ENCODE data around the gene C1orf35. TPM values are rescaled to one million over a fixed set of nuclear protein-coding genes. Genes with fewer than 3 reads are reported as not detected.
"Not testable (repeated sequence)": the region's sequence is repeated elsewhere in the genome, so short reads cannot be mapped to it uniquely, and the experiment has no call there.

The C1orf35 gene
- total RNA-seq, 1 donor from 2014 or later, result 27.7 TPM

DNA sequence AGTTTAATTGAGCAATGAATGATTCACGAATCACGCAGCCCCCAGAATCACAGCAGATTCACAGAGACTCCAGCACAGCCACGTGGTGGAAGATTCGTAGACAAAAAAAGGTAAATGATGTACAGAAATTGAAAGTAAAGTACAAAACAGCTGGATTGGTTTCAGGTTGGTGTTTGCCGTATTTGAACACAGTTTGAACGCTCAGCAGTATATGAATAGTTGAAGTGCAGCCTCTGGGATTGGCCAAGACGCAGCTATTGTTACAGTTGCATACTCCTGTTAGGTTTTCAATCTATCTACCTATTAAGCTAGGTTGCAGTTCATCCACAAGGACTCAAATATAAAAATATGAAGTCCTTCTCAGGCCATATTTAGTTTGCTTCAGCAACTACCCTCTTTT is 9.0 kb upstream of the C1orf35 start:
- Mint-ChIP-seq H3K9me3 (peaks cover 3% of the 10 kb centered on the region), H3K4me3 (no peak overlapping the region), H3K27me3 (ENCODE audit: insufficient read depth) (peaks cover 3% of the 10 kb centered on the region), H3K27ac (no peak overlapping the region), H3K4me1 (ENCODE audit: low read depth) (peaks cover 24% of the 10 kb centered on the region), H3K36me3 (ENCODE audit: low read depth) (no peaks in the 10 kb centered on the region)
- intact Hi-C loops (cut with micrococcal nuclease), result no loop called here
- DNase-seq (ENCODE audit: low spot score), result no peak

DNA sequence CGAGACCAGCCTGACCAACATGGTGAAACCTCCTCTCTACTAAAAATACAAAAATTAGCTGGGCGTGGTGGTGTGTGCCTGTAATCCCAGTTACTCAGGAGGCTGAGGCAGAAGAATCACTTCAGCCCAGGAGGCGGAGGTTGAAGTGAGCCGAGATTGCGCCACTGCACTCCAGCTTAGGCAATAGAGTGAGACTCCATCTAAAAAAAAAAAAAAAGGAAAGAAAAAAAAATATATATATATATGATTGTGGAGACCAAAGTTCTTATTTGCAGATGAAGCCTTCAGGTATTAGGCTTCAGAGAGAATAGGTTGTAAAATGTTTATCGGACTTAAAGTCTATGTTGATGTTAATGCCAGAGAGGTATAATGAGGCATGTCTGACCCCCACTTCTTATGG is 8.2 kb upstream of the C1orf35 start:
- H3K36me3 Mint-ChIP-seq (ENCODE audit: low read depth); H3K27ac Mint-ChIP-seq; H3K27me3 Mint-ChIP-seq (ENCODE audit: insufficient read depth); H3K9me3 Mint-ChIP-seq; H3K4me3 Mint-ChIP-seq; DNase-seq (ENCODE audit: low spot score); intact Hi-C loops (cut with micrococcal nuclease): not testable (repeated sequence)
- peaks cover 24% of the 10 kb centered on the region for H3K4me1 Mint-ChIP-seq (ENCODE audit: low read depth)

DNA sequence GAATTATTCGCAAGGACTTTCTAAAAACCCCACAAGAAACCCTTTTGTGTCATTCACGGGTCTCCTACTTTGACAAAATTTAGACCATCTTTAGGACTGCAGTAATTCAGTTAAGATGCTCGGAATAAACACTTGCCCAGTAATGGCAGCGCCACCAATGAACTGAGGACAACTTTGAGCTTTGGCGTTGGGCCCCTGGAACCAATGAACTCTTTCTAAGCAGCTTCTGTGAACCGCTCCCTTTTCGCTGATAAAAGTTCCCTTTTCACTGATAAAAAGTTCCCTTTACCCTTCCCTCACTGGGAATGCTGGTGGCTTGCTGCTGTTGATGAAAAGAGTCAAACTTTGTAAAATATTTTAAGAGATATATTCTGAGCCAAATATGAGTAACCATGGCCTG is 7.4 kb upstream of the C1orf35 start:
- no peaks in the 10 kb centered on the region for H3K9me3 Mint-ChIP-seq
- no peak overlapping the region for H3K27ac Mint-ChIP-seq
- H3K4me1 Mint-ChIP-seq (ENCODE audit: low read depth), result peaks cover 24% of the 10 kb centered on the region
- intact Hi-C loops (cut with micrococcal nuclease), result no loop called here
- peaks cover 3% of the 10 kb centered on the region for H3K27me3 Mint-ChIP-seq (ENCODE audit: insufficient read depth)
- peaks cover 7% of the 10 kb centered on the region for H3K36me3 Mint-ChIP-seq (ENCODE audit: low read depth)
- peak overlapping the region; percentile 1 for H3K4me3 Mint-ChIP-seq
- DNase-seq (ENCODE audit: low spot score), result no peak

DNA sequence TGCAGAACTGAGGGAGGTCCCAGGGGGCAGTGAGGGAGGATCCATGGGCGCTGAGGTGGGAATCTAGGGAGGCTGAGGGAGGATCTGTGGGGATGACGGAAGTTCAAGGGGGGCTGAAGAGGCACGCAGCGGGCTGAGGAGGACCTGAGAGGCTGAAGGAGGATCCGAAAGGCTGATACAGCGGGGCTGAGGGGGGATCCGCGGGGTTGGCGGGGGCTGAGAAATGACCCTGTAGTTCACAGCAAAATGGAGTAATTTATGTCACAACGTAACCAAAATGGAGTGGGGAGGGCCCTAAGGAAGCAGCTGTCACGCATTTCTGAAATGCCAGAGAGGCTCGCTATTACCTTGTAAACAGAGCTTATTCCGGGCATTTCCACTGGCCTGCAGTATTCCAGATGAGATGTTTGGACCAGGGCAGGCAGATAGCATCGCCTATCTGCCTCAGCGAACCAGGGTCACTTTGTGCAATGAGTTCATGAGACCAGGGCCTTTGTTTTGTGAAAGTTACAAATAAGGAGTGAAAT is 6.9 kb upstream of the C1orf35 start:
- intact Hi-C loops (cut with micrococcal nuclease), result loop anchor here (1.0 to 5.0 kb wide), 12 partner anchors 21 to 568 kb away; partner anchors contain the start of gene ARF1
- H3K27me3 Mint-ChIP-seq (ENCODE audit: insufficient read depth), result peaks cover 3% of the 10 kb centered on the region
- DNase-seq (ENCODE audit: low spot score), result no peak
- no peaks in the 10 kb centered on the region for H3K9me3 Mint-ChIP-seq
- H3K4me1 Mint-ChIP-seq (ENCODE audit: low read depth), result peaks cover 24% of the 10 kb centered on the region
- H3K27ac Mint-ChIP-seq, result peak overlapping the region; percentile 89
- peaks cover 7% of the 10 kb centered on the region for H3K36me3 Mint-ChIP-seq (ENCODE audit: low read depth)
- peak overlapping the region; percentile 87 for H3K4me3 Mint-ChIP-seq

DNA sequence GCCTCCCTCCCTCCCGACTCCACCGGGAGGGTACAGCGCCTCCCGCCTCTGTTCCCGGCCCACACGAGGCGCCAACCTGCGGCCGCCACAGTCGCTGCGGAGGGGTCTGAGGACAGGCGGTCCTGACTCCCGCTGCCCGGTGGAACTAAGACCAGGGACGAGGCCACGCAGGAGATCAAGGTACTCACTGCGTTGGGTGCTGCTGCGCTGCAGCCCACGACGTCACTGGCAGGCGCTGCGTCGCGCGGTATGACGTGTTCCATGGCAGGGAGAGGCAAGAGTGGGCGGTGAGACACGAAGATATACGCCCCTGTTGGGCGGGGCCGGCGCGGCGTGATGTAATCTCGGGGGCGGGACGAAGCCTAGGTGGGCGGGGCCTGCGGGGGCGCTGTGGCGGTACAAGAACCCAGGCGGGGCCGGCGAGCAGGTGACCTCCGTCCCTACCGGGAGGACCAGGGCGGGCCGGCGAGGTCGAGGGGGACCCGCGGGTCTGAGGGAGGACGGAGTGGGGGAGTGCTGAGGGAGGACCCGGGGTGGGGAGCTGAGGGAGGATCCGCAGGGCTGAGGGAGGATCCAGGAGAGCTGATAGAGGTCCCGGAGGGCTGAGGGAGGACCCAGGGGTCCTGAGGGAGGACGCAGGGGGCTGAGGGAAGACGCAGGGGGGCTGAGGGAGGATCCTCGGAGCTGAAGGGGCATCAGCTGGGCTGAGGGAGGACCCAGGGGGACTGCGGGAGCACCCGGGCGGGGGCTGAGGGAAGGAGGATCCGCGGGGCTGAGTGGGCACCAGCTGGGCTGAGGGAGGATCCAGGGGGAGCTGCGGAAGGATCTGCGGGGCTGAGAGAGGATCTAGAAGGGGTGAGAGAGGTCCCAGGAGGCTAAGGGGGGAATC is 6.2 kb upstream of the C1orf35 start, which contains the start of gene MRPL55:
Gene MRPL55 (minus strand): TSS at position 227 of the 889 bp plus-strand sequence. CDS start 1,039 bp downstream, outside the sequence.
- Mint-ChIP-seq H3K4me1 (ENCODE audit: low read depth) (peaks cover 28% of the 10 kb centered on the region), H3K36me3 (ENCODE audit: low read depth) (peaks cover 7% of the 10 kb centered on the region), H3K9me3 (no peaks in the 10 kb centered on the region), H3K27ac (peak within 1 kb of the TSS; percentile 89), H3K27me3 (ENCODE audit: insufficient read depth) (peaks cover 3% of the 10 kb centered on the region), H3K4me3 (peak within 1 kb of the TSS; percentile 87)
- intact Hi-C loops (cut with micrococcal nuclease), result loop anchor here (1.0 to 5.0 kb wide), 12 partner anchors 22 to 567 kb away; partner anchors contain the start of gene ARF1
- peak; percentile 99 for DNase-seq (ENCODE audit: low spot score)

DNA sequence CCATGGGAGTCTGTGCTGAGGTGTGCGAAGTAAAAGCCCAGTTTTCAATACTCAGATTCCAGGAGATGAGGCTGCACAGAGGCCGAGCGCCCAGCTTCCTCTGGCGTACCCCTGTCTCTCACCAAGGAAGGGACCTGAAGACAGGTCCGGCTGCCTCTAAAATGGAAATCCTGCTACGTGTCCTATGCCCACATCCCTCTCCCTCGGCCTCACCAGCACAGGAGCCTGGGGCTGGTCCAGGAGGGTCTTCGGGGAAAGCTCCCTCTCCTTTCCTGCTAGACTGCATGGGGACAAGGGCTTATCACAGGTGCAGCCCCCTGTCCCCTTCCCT is 5.6 kb upstream of the C1orf35 start:
- peaks cover 7% of the 10 kb centered on the region for H3K36me3 Mint-ChIP-seq (ENCODE audit: low read depth)
- H3K4me1 Mint-ChIP-seq (ENCODE audit: low read depth), result peaks cover 33% of the 10 kb centered on the region
- no peaks in the 10 kb centered on the region for H3K9me3 Mint-ChIP-seq
- intact Hi-C loops (cut with micrococcal nuclease), result loop anchor here (1.0 to 5.0 kb wide), 12 partner anchors 23 to 566 kb away; partner anchors contain the start of gene ARF1
- H3K27me3 Mint-ChIP-seq (ENCODE audit: insufficient read depth), result peaks cover 3% of the 10 kb centered on the region
- peak overlapping the region; percentile 87 for H3K4me3 Mint-ChIP-seq
- DNase-seq (ENCODE audit: low spot score), result no peak
- peak overlapping the region; percentile 89 for H3K27ac Mint-ChIP-seq

DNA sequence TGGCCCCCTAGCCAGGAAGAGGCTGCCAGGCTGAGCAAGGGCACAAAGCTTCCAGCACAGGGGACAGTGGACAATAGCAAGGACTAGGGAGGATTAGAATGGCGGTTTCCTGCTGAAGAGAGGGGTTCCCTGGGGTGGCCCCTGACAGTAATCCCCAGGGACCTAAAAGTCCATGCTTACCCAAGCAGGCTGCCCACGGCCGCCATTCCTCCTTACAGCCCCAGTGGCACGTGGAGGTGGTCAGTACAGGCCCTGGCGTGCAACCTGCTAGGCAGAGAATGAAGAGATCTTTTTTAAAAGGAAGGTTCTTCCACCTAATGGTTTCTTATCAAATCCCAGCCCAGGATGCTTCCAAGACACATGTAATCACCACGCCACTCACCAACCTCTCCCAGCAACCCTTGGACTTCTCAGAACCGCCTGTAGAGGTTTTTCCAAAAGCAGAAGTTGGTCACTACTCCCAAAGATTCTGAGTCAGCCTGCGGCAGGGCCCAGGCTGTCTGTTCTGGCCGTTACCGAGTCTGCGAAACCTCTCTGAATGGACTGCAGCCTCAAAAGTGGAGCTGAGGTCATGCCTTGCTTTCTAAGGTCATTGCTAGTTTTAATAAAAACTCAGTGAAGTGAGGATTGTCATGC is 5.0 kb upstream of the C1orf35 start:
- H3K4me3 Mint-ChIP-seq, result peak overlapping the region; percentile 87
- H3K27ac Mint-ChIP-seq, result peak overlapping the region; percentile 89
- DNase-seq (ENCODE audit: low spot score), result no peak
- peaks cover 3% of the 10 kb centered on the region for H3K27me3 Mint-ChIP-seq (ENCODE audit: insufficient read depth)
- peaks cover 33% of the 10 kb centered on the region for H3K4me1 Mint-ChIP-seq (ENCODE audit: low read depth)
- no peaks in the 10 kb centered on the region for H3K9me3 Mint-ChIP-seq
- intact Hi-C loops (cut with micrococcal nuclease), result loop anchor here (2.0 to 5.0 kb wide), 4 partner anchors 49 to 349 kb away; a partner anchor contains a TSS
- H3K36me3 Mint-ChIP-seq (ENCODE audit: low read depth), result peaks cover 7% of the 10 kb centered on the region

DNA sequence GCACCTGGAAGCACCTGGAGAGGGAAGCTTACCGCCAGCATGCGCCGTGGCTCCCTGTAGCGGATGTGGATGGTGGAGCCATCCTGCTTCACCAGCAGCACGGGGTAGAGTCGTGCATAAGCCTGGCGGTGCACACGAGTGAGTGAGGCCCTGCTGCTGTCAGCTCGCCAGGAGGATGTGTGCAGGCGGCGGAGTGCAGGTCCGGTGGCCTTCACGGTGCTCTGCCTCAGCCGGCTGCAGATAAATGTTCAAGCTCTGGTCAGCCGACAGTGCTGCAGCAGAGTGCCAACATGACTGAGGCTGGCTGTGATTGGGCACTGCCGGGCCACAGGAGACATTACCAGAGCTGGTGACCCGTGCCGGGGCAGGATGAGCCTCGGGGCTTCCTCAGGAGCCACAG is 4.5 kb upstream of the C1orf35 start:
- peak overlapping the region; percentile 87 for H3K4me3 Mint-ChIP-seq
- H3K9me3 Mint-ChIP-seq, result no peaks in the 10 kb centered on the region
- intact Hi-C loops (cut with micrococcal nuclease), result loop anchor here (2.0 to 5.0 kb wide), 4 partner anchors 49 to 349 kb away; a partner anchor contains a TSS
- H3K27ac Mint-ChIP-seq, result no peak overlapping the region
- peaks cover 7% of the 10 kb centered on the region for H3K36me3 Mint-ChIP-seq (ENCODE audit: low read depth)
- H3K4me1 Mint-ChIP-seq (ENCODE audit: low read depth), result peaks cover 33% of the 10 kb centered on the region
- peaks cover 1% of the 10 kb centered on the region for H3K27me3 Mint-ChIP-seq (ENCODE audit: insufficient read depth)
- no peak for DNase-seq (ENCODE audit: low spot score)

DNA sequence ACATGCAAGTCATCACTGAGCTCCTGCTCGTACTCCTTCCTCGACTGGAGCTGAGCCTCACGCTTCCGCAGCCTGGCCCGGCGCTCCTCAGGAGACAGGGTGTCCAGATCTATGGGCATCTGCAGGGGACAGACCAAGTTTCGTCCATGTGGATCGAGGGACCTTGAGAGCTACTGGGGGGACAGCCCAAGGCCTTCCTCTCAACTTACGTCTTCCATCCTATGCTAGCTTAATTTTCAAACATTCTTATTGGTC is 3.6 kb upstream of the C1orf35 start:
- no peak for DNase-seq (ENCODE audit: low spot score)
- H3K9me3 Mint-ChIP-seq, result no peaks in the 10 kb centered on the region
- H3K4me3 Mint-ChIP-seq, result no peak overlapping the region
- H3K4me1 Mint-ChIP-seq (ENCODE audit: low read depth), result peaks cover 33% of the 10 kb centered on the region
- no peak overlapping the region for H3K27ac Mint-ChIP-seq
- H3K27me3 Mint-ChIP-seq (ENCODE audit: insufficient read depth), result peaks cover 1% of the 10 kb centered on the region
- peaks cover 7% of the 10 kb centered on the region for H3K36me3 Mint-ChIP-seq (ENCODE audit: low read depth)
- intact Hi-C loops (cut with micrococcal nuclease), result loop anchor here (5.0 kb wide), 1 partner anchor 319 kb away; no protein-coding TSS in a partner anchor

DNA sequence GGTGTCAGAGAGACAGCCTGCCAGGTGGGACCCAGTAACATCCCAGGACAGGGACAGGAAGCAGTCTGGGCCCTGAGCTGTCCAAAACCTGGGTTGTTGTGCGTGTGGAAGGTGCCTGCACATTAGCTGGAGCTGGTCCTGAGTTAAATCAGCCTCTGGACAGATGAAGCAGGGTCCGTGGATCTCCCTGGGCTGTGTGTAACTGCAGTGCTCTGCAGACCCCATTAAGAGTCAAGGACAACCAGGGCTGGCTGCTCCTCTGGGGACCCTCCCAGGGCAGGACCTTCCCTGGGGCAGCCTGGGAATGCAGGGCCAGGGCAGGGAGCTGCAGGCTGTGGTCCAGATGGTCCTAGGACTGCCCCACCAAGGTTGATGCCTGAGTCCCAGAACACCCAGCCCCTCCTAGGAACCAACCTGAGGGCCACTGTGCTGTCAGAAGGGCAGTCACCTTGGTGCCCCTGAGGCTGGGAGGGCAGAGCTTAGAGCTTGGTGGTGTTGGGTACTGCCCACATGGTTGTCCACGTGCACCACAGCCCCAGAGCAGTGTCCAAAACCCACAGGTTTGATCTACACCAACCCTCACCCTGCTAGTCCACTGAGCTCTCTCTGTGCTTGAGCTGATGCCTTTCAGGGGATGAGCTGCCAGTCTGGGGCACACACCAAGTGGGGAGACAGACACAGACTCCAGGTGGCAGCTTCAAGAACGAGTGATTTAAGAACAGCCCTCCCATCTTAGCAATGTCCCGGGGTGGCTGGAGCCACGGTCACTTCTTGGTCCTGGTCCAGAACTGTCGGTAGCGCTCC is 3.1 kb upstream of the C1orf35 start:
- Mint-ChIP-seq H3K27me3 (ENCODE audit: insufficient read depth) (peaks cover 1% of the 10 kb centered on the region), H3K36me3 (ENCODE audit: low read depth) (peaks cover 11% of the 10 kb centered on the region), H3K4me3 (peak overlapping the region; percentile 60), H3K4me1 (ENCODE audit: low read depth) (peaks cover 38% of the 10 kb centered on the region), H3K27ac (no peak overlapping the region), H3K9me3 (no peaks in the 10 kb centered on the region)
- DNase-seq (ENCODE audit: low spot score), result no peak
- intact Hi-C loops (cut with micrococcal nuclease), result loop anchor here (5.0 kb wide), 1 partner anchor 319 kb away; no protein-coding TSS in a partner anchor

DNA sequence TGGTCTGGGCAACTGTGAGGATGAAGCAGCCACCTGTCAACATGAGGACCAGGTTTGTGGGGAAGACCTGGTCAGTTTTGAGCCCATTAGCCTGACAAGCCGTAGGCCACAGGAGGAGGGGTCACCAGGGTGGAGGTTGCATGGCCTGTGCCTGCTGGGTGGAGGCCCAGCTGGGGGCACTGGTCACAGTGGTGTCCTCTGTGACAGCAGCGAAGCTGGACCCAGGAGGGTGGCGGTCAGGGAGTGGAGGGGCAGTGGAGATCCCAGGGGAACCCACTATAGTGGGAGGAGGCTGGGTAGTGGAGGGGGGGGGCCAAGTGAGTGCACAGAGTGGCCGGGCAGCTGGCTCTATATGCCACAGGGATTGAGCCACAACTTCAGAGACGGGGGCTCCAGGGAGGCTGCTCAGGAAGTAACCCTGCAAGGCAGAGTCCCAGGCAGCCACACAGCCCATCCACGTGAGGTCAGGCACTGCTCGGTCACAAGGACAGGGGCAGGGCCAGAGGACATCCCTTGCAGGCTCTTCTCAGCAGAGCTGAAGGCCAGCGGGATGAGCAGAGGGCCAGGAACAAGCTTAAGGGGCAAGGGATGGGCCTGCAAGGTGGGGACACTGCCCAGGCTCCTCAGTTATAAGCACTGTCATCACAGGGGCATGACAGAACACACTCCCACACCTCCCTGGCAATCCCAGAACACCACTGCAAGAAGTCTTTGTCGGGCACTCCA is 2.3 kb upstream of the C1orf35 start:
- DNase-seq (ENCODE audit: low spot score), result no peak
- H3K9me3 Mint-ChIP-seq, result no peaks in the 10 kb centered on the region
- no peaks in the 10 kb centered on the region for H3K27me3 Mint-ChIP-seq (ENCODE audit: insufficient read depth)
- peaks cover 11% of the 10 kb centered on the region for H3K36me3 Mint-ChIP-seq (ENCODE audit: low read depth)
- intact Hi-C loops (cut with micrococcal nuclease), result loop anchor here (5.0 kb wide), 1 partner anchor 318 kb away; no protein-coding TSS in a partner anchor
- no peak overlapping the region for H3K27ac Mint-ChIP-seq
- H3K4me1 Mint-ChIP-seq (ENCODE audit: low read depth), result peaks cover 41% of the 10 kb centered on the region
- no peak overlapping the region for H3K4me3 Mint-ChIP-seq
